GM18861 (cell line): Measurements from ENCODE around the gene IGSF3.

Source experiments
- ATAC-seq: cut with Tn5 transposase; IDR thresholded peaks from one replicate; pipeline ENCODE4 v1.9.1; 2021; ENCODE audit not compliant: unreplicated experiment

Gene IGSF3

DNA sequence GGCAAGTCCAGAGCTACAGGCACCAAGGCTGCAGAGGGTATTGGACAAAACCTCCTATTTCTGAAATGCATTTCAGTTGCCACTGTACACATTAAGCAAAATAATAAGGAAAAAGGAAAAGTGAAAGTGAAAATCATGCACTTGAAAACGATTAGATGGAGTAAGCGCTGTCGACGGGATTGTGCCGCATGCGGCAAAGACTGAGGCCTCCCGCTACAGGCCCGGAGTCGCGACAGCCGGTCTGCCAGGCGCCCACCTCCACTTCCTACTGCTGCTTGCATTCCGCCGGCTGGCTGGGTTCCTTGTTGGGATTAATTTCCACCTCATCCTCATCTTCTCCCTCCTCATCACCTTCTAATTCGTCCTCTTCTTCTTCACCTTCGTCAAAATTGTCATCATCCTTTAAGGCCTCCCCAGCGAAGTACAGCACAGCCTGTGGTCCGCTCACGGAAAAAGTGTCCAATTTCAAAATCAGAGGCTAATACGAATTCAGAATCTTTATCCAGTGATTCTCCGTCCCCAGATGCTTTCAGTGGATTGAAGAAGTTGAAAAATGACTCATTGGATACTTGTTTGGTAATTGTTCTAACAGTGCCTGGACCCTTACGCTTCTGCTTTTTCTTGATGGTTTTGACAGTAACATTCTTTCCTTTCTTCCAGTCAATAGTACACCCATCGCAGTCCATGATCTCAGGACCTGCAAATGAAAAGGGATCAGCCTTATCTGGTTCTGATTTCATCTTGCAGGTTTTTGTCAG lies 134.7 kb downstream of the IGSF3 start:
- ATAC-seq: no peak

DNA sequence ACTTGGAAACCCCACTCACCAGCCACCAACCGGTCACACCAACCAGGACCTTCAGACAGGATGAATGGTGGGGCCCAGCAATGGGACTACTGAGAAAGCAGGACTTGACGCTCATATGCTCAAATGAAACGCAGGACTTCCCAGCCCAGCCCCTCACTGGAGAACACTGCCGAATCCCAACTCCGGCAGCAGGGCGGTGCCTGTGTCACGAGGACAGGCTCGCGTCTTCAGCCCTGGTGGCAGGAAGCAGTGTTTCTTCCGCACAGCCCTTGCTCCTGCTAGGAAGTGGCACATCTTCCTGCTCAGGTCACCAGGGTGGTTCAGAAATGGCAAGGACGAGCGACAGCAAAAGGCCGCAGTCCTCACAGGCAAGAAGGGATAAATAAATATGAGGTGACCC lies 135.6 kb downstream of the IGSF3 start:
- no peak for ATAC-seq

DNA sequence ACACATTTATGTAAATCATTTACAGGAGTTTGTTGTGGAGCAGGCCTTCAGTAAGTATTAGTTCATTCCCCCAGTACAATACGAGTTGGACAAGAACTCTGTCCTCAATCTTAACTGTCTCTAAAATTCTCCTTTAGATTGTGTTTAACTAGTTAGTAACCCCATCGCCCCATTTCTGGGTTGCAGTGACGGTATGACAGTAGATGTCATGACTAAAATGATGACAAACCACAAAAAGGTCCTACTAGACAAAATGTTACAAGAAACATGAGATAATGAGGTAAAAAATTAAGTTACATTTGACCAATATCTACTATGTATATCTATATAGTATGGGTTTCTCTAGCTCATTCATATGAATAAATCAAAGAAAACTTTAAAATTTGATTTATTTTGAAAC lies 137.9 kb downstream of the IGSF3 start:
- no peak for ATAC-seq

DNA sequence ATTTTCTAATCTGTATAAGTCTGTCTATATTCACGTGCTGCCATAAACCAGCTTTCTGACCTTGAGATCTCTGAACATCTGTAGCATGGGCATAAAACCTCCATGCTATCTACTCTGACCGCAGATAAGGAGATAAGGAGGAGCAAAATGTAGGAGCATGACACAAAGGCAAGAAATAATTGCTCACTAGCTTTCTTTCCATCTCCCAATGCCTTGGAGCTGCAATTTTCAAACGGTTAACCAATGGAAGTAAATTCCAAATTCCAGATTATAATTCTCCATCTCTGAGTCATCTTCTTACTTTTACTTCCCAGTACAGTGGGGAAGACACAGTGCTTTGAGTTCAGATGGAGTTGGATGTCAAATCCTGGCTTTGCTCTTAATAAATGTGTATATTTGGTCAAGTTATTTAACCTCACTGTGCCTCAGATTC lies 138.3 kb downstream of the IGSF3 start:
- ATAC-seq: no peak

DNA sequence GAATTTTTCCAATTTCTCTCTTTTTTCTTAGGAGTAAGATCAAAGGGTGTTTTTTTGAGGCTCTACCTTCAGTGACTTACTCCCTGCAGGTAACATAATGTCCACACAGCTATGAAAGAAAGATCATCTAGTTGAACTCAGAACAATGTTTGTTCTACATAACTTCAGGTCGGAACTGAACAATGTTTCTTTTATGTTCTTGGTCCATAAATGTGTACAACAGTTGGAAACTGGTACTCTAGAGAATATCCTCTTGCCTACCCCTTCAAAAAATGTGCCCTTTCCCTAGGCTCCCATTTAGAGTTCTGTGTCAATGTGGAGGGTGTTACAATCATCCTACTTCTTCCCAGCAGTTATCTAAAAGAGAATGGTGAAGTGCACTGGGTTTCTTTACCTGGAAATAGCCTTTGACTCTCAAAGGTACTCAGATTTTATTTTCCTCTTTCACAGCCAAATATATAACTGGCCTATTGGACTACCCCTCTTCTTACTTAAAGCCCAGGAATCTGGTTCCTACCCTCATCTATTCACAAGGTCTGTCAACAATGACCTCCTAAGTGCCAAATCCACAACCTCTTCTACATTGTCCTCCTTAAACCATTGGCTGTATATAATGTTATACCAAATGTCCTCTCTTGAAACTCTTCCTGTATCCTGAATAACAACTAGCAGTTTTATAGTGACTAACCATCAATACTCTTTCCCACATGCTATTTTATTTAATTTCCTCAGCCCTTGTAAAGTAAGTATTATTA lies 139.0 kb downstream of the IGSF3 start:
- ATAC-seq: no peak

DNA sequence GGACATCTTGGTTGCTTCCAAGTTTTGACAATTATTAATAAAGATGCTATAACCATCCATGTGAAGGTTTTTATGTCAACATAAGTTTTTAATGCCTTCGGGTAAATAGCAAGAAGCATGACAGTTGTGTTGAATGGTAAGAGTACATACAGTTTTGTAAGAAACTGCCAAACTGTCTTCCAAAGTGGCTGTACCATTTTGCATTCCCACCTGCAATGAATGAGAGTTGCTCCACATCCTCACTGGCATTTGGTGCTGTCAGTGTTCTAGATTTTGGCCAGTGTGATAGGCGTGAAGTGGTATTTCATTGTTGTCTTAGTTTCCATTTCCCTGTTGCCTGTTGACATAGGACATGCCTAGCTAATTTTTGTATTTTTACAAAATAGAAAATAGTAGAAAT lies 142.1 kb downstream of the IGSF3 start:
- no peak for ATAC-seq
